Measurements from ENCODE around the gene TSC22D2.

TSC22D2 gene

DNA sequence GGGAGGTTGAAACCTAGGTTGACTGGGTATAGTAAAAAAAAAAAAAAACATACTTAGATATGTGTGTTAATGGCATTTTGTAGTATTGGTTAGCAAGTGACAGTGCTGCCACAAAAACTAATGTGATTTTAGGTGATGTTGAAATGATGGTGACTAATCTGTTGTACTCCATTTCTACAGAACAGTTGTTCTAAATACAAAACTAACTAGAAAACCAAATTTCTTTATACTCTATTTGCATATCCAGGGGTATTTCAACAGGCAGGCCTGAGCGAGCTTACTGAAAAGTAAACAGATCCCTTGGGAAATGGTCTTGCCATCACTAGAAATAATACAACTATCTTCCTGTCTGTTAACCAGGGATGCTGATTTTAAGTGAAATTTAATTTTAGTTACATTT lies 20.5 kb downstream of the TSC22D2 start:
- no peak for TF ChIP-seq CTCF (IDR thresholded peaks at IDR 0.05; ENCODE audit: control insufficient read depth, insufficient read depth, low read depth, low read length, missing control alignments)
- DNase-seq (ENCODE audit: low read depth) = no peak
- H3K4me3 ChIP-seq (ENCODE audit: control insufficient read depth, low read depth, low read length) = no peak overlapping the region

GRCh38 chr3:150429767-150430671 lies 21.9 kb downstream of the TSC22D2 start:
- DNase-seq (ENCODE audit: low read depth) = no peak
- TF ChIP-seq CTCF (IDR thresholded peaks at IDR 0.05; ENCODE audit: control insufficient read depth, insufficient read depth, low read depth, low read length, missing control alignments) = no peak
- no peak overlapping the region for H3K4me3 ChIP-seq (ENCODE audit: control insufficient read depth, low read depth, low read length)

DNA sequence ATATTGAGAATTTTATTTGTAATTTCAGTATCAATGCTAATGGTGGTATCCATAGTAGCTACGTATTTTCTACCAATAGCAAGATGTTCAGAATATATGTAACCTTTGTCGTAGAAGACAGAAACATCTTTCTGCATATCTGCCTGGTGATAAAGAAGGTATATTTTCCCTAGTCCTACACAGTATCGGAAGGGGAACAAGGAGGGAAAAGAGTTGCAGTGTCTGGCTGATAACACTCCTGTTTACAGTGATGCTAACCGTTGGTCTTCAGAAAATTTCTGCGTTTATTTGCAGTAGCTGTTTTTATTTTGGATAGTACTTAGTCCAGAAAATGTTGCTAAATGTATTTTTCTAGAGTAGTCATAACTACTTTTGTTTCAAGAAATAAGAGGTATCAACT lies 25.2 kb downstream of the TSC22D2 start:
- no peak for DNase-seq (ENCODE audit: low read depth)
- no peak overlapping the region for H3K4me3 ChIP-seq (ENCODE audit: control insufficient read depth, low read depth, low read length)
- no peak for TF ChIP-seq CTCF (IDR thresholded peaks at IDR 0.05; ENCODE audit: control insufficient read depth, insufficient read depth, low read depth, low read length, missing control alignments)

- TF ChIP-seq CTCF (IDR thresholded peaks at IDR 0.05; ENCODE audit: control insufficient read depth, insufficient read depth, low read depth, low read length, missing control alignments) = no peak
- no peak for DNase-seq (ENCODE audit: low read depth)
- no peak overlapping the region for H3K4me3 ChIP-seq (ENCODE audit: control insufficient read depth, low read depth, low read length)
Measured at GRCh38 chr3:150434234-150434633, 26.1 kb downstream of the TSC22D2 start.

GRCh38 chr3:150436161-150436560 lies 28.1 kb downstream of the TSC22D2 start:
- no peak overlapping the region for H3K4me3 ChIP-seq (ENCODE audit: control insufficient read depth, low read depth, low read length)
- DNase-seq (ENCODE audit: low read depth) = no peak
- no peak for TF ChIP-seq CTCF (IDR thresholded peaks at IDR 0.05; ENCODE audit: control insufficient read depth, insufficient read depth, low read depth, low read length, missing control alignments)

DNA sequence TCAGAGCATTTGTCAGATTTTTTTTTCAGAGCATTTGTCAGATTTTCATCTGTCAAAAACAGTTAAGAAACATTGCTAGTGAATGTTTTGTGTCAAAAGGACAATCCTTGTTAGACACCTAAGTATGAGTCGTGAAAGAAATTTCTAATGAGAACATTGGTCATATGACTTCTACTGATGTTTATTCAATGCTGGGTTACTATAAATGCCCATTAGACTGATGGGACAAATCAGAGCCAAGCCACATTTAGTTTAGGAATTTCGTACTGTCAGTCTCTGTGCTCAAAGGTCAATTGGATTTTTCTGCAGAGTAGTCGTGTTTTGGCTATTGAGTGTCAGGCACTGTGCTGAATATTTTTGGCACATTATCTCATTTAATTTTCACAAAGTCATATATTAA lies 31.6 kb downstream of the TSC22D2 start:
- TF ChIP-seq CTCF (IDR thresholded peaks at IDR 0.05; ENCODE audit: control insufficient read depth, insufficient read depth, low read depth, low read length, missing control alignments) = no peak
- H3K4me3 ChIP-seq (ENCODE audit: control insufficient read depth, low read depth, low read length) = no peak overlapping the region
- DNase-seq (ENCODE audit: low read depth) = no peak

All from AG09309 (cell line).